ENCODE data around the gene MUTYH.

MUTYH gene

DNA sequence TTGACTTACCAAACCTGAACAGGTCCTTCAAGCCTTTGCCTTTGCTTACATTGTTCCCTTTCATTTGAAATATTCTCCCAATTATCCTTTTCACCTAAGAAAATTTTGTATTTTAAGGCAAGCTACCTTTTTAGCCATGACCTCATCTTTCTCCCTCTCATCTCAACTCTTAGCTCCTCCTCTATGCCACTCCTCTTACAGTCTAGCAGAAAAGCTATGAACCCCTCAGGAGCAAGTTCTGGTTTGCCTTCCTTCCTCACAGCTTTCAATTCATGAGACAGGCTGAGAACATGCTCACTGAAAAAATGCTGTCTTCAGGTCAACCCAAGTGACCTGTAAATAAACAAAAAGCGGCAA is 8.3 kb upstream of the MUTYH start:
- no peak for DNase-seq

DNA sequence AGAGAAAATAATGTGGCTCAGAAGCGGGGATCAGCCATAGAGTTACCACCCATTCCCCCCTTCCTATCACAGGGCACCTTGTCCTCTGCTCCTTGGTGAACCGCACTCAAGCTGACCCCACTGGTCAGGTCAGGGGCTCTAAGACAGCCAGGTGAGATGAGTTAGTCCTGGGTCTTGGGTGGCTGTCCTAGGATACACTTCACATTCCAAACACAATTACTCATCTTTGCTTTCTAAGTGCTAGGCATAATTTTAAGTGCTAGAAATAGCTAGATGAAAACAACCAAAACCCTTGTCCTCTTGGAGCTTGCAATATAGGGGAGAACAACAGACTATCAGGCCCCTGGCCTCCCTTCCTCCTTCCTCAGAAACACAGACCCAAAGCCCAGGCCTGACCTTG is 7.8 kb upstream of the MUTYH start:
- no peak for DNase-seq

DNA sequence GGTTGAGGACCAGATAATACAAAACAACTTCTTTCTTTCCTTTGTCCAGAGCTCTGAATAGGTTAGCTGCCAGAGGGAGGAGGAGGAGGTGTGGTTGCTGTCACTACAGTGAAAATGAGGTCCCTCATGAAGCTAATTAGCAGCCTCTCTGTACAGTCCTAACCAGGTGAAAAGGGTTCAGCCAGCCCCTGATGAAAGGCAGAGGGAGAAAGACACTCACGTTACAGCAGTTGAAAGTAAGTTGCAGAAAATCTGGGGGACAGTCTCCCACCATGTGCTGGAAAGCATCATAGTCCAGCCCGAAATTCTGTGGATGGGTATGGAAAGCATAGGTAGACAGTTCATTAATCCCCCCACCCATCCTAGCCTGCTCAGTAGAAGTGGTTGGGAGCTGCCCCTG is 6.2 kb upstream of the MUTYH start:
- DNase-seq: no peak

DNA sequence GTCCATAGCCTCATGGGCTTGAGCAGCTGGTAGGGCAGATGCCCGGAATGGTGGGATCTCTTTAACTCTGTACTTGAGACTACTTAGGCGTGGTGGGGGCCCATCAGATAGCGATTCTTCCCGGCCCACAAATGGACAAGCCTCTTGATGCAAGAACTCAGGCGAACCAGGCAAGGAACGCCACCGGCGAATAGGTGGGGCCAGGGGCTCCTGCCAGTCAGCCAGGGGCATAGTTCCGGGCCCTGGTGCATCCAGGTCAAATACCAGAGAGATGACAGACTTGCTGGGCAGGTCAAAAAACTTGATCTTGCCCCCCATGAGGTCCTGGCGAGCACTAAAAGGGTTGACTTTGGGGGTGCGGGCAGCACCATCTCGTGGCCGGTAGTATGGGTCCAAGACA is 4.8 kb upstream of the MUTYH start:
- no peak for DNase-seq

DNA sequence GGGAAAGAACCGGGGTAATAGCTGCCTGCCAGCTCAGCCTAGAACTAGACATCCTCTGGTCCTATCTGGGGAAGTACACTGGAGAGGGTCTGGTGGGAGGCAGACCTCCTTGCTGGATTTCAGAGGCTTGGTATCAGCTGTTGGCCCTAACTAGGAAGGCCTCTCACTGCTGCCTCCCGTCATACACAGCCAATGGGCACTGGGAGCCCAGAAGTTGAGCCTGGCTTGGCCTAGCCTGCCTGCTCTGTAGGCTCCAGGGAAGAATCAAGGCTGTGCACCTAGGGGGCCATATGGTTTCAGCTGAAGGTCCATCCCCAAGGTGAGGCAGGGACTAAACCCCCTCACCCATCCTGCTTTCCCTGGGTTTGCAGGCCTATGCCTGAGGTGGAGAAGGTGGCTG is 4.3 kb upstream of the MUTYH start:
- DNase-seq: no peak

DNA sequence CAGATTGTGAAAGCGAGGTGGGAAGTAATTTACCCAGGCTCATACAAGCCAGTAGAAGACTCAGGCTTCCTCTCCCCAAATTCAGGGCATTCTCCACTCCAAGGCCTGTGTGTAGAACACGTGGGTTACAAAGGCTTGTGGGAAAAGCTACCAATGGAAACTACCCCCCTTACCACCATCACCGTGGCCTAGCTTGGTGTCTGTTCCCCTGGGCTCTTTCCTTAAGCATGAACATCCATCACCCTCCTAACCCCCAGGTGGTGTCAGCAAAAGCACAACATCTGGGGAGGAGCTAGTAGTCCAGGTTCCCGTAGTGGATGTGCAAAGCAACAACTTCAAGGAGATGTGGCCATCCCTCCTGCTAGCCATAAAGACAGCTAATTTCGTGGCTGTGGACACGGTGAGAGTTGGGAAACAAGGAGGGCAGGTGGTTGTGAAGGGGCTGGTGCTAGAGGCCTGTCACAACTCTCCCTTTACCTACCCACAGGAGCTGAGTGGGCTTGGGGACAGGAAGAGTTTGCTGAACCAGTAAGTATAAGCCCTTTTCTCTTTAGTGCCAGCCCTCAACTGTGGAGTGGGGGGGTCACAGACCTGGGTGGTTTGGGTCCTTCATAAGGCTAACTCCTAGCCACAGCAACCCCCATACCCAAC is 701 bp upstream of the MUTYH start:
- DNase-seq: no peak

DNA sequence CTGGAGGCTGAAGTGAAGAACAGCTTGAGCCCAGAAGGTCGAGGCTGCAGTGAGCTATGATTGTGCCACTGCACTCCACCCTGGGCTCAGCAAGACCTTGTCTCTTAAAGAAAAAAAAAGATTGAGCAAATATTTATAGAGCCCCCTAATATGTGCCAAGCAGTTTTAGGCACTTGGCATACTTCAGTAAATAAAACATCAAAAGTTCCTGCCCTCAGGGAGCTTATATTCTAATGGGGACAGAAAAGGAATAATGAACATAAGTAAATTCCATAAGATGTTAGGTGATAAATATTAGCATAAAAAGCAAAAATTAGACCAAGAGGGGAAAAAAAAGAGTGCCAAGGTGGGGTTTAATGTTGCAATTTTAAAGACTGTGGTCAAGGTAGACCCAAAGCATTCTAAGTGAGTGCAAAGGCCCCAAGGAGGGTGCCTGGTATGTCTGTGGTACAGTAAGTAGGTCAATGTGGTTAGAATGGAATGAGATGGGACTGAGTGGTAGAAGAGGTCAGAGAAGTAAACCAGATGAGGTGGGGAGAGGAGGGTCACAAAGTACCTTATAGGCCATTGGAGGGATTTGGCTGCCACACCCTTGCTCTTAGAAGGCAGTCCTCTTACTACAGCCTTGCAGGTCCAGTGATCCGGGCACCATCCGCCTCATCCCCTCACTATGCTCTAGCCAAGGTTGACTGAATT is 2.5 kb downstream of the MUTYH start:
- no peak for DNase-seq

DNA sequence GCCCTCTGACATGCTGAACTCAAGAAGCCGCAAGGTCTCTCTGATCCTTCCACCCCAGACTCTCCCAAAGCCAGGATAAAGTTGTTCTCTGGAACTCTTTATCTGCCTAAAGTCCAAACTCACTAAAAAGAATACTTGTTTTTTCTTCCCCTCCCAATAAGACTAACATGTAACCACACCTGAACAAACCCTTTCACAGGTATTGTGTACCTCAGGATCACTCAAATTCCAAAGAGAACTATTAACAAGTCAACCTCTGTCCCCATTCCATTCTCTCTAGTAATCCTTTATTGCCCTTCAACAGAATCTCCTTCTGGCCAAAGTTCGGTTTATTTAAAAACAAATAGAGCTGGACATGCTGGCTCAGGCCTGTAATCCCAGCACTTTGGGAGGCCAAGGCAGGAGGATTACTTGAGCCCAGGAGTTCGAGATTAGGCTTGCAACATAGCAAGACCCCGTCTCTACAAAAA is 4.3 kb downstream of the MUTYH start:
- DNase-seq: no peak

DNA sequence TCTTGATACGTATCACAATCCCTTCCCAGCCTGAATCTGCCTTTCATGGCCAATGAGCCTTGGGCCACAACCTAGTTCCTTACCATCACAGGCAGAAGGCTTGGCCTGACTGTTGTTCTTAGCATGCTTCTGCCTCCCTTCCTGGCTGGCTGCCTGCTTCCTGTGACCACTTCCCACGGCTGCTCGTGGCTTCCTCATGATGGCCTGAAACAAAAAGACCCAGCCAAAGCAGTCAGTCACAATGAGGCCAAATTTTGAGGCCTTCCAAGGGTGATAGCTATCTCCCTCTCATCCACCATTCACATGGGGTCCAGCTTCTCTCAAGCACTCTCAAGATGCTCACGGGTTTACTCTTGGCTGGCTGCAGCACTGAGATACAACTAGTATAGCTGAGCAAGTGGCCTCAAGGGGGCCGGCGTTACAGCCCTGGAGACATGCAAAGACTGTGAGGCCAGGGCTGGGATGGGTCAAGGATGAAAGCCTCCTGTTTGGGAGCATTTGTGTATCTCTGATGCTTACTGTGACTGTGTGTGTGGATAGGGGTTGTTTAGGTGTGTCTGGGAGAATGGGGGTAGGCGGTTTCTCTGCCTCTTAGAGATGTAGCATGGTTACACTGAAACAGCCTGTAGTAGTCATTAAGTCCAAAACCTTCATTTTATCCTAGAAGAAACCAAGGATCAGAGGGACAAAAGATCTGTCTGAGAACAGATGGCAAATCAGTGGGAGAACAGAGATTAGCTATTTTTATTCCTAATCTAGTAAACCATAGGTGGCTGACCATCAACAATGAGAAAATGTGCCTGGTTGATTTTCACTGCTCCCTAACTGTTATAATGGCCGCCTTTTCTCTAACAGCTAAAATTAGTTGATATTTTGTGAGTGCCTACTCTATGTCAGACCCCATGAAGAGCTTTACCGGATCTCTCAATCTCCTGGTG is 5.7 kb downstream of the MUTYH start:
- no peak for DNase-seq

DNA sequence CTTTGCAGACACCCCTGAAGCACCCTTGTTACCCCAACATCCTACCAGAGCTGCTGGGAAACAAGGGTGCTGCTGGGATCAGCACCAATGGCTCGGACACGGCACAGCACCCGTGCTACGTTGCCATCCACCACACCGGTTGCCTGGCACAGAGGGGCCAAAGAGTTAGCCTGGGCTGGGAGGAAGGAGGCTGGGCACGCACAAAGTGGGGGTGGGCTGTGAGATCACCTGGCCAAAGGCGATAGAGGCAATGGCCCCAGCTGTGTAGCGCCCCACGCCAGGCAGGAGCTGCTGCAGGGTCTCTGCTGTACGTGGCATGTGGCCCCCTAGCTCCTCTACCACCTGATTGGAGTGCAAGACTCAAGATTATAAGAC is 7.9 kb downstream of the MUTYH start:
- no peak for DNase-seq

DNA sequence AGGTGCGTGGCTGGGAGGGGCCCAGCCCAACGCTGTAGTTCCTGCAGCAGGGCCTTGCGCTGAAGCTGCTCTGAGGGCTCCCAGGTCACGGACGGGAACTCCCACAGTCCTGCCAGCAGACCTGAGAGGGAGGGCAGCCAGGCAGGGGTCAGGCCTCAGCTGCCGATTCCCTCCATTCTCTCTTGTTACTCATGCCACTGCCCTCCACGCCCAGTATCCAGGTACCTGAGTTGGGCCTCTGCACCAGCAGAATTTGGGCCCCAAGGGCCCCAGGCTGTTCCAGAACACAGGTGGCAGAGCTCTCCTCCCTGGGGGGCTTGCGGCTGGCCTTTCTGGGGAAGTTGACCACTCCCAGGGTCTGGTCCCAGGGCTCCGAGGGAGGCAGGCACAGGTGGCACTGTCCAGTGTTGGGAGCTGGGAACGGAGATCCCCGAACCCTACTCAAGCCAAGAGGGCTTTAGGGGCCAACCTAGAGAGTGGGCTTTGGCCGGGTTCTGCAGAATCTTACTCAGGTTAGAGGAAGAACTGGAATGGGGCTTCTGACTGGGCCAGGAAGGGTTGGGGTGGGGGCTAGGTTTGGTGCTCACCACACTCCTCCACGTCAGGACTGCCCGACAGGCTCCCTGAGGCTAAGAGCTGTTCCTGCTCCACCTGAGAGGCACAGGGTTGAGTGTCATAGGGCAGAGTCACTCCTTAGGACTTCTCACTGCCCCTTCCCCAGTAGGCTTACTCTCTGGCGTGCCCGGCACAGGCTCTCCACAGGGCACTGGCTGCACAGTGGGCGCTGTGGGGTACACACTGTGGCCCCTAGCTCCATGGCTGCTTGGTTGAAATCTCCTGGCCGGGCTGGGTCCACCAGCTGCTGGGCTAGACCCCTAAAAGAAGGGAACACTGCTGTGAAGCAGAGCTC is 8.5 kb downstream of the MUTYH start:
- no peak for DNase-seq

DNA sequence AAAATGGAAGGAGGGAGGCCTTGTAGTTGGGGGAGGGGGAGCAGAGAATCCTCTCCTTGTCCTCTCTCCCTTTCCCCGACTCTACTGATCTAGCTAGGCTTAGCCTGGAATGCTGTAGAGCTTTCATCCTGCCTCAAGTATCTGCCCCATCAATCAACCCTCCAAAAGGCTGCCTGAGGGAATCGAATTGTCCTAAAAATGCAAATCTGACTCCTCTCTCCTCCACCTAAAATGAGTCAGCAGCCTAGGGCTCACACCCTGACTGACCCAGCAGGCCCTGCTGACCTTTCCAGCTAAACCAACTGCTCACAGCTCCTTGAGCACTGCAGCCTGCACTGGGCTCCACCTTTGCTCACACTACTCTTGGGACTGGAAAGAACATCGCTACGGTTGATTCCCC is 10.8 kb downstream of the MUTYH start:
- DNase-seq: no peak

DNA sequence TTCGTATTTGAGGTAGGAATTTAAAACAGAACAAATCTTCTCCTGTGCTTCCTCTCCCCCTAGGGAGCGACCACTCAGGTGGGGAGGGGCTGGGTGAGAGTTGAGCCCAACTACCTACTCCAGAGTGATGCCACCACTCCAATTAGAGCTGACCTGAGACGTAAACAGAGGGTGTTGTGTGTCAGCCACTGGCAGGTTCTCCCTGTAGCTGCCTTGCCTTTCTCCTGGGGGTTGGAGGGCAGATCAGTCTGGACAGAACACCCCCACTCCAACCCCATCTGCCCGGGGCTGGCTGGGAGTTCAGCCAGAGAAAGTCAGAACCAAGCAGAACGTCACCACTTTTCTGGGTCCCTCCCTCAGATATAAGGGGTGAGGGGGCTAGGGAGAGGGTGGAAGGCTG is 11.6 kb downstream of the MUTYH start:
- no peak for DNase-seq

DNA sequence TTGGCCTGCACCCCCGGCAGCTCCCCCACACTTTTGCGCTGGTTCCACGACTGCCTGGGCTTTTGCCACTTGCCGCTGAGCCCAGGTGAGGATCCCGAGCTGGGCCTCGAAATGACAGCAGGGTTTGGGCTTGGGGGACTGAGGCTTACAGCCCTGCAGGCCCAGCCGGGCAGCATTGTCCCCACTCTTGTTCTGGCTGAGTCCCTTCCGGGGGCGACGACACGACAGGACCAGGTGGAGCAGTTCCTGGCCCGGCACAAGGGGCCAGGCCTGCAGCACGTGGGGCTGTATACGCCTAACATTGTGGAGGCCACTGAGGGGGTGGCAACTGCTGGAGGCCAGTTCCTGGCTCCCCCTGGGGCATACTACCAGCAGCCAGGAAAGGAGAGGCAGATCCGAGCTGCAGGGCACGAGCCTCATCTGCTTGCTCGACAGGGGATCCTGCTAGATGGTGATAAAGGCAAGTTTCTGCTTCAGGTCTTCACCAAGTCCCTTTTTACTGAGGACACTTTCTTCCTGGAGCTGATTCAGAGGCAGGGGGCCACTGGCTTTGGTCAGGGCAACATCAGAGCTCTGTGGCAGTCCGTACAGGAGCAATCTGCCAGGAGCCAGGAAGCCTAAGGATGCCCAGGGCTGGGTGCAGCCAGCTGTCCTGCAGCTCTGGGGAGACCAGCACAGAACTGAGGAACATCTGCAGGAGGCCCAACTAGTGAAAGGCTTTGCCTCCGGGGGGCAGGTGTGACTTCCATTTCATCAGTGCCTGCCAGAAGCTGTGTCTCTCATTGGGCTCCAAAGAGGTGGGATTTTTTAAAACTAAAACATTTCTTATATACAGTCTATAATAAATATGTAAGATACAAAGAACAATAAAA is 12.4 kb downstream of the MUTYH start:
- DNase-seq: no peak

DNA sequence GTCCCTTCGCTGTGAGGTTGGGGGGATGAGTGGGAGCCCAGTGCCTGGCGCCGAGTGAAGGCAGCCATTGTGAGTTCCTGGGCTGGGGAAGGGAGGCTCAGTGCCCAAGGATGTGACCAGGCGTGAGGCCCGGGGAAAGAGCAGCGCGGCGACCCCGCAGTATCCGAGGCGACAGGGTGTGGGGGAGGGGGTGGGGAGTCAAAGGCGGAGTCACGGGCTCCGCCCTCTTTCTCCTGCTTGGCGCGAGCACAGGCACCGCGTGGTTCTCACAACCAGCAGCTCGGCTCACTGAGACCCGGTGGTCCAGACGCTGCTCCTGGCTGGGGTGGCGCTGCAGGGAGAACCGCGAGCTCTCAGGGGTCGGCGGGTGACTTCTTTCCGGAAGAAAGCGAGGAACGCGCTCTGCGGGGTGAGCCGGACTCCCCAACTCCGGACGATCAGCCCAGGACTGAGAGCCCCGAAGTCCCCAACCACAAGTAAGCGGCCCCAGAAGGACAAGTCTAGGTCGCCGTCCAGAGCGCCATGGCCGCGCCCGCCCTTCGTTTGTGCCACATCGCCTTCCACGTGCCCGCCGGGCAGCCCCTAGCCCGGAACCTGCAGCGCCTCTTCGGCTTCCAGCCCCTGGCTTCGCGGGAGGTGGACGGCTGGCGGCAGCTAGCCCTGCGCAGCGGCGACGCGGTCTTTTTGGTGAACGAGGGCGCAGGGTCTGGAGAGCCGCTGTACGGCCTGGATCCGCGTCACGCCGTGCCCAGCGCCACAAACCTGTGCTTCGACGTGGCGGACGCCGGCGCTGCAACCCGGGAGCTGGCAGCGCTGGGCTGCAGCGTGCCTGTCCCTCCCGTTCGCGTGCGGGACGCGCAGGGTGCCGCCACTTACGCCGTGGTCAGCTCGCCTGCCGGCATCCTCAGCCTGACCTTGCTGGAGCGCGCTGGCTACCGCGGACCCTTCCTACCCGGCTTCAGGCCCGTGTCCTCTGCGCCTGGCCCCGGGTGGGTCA is 13.3 kb downstream of the MUTYH start, which contains the start of gene HPDL:
HPDL (plus strand) TSS at position 269 of the 997 bp plus-strand sequence; CDS start at position 523, 254 bp downstream.
- DNase-seq: no peak

DNA sequence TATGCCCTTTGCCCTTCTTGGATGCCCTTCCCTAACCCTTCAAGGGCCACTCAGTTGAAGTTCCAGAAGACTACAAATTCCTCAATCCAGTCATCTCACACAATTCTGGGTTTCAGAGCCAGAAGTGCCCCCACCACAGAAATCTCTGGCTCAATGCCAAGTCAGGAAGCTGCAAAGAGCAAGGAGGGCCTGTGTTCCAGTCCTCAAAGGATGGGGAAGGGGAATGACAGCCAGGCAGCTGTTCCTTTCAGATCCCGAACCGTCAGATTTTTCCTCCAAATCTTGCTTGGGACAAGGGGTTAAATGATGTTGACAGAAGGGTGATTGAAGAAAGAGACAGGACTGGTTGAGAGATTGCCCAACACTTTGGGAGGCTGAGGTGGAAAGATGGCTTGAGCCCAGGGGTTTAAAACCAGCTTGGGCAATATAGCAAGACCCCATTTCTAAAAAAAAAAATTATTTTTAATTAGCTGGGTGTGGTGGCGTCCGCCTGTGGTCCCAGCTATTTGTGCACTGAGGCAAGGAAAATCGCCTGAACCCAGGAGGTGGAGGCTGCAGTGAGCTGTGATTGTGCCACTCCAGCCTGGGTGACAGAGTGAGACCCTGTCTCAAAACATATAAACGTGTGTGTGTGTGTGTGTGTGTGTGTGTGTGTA is 14.3 kb downstream of the MUTYH start:
- DNase-seq: no peak

DNA sequence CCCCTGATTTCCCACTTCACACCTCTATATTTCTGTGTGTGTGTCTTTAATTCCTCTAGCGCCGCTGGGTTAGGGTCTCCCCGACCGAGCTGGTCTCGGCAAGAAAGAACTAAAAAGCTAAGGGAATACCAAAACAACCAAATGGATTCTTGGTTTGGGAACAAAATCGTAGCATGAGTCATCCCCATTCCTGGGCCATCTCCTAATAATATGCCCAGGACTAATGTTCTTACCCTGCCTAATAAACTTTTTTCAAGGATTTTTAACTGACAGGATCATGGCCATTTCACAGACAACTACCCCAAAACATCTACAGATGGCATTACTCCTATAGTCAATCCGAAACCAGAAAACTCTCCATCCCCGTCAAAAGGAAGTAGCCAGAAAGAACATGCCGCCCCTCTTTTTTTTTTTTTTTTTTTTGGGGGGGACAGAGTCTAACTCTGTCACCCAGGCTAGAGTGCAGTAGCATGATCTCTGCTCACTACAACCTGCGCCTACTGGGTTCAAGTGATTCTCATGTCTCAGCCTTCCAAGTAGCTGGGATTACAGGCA is 17.7 kb downstream of the MUTYH start:
- no peak for DNase-seq

DNA sequence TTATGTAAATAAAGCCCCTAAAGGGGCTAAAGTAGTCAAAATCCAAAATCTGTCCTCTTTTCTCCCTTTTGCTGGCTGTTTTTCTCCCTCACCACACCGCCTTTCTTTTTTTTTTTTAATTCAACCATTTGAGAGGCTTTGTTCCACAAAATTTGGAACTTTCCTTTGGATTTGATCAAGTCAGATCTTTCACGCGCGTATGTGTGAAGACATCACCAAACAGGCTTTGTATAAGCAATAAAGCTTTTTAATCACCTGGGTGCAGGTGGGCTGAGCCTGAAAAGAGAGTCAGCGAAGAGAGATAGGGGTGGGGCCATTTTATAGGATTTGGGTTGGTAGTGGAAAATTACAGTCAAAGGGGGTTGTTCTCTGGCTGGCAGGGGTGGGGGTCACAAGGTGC is 18.8 kb downstream of the MUTYH start:
- no peak for DNase-seq

DNA sequence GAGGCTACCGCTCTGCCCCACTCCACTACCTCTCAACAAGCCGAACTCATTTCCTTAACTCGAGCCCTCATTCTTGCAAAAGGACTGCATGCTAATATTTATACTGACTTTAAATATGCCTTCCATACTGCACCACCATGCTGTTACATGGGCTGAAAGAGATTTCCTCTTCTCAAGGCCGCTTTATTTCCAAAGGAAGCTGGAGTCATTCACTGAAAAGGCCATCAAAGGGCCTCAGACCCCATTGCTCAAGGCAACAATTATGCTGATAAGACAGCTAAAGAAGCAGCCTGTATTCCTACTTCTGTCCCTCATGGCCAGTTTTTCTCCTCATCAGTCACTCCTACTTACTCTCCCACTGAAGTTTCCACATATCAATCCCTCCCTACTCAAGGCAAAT is 20.5 kb downstream of the MUTYH start:
- DNase-seq: no peak

All from amniotic stem cell (primary cell).